Left renal cortex interstitium (tissue), 4 donors: ENCODE data around the gene RDH16. TPM values are rescaled to one million over a fixed set of nuclear protein-coding genes. Genes with fewer than 3 reads are reported as not detected.
"Not testable (repeated sequence)": the region's sequence is repeated elsewhere in the genome, so short reads cannot be mapped to it uniquely, and the experiment has no call there.

ENCODE experiments used
- DNase-seq, 4 donors: peaks; one replicate each; pipeline ENCODE4 v3.0.0-alpha.2; 2013; ENCODE audit warnings: low read depth in 4 of 4, low spot score in 2 of 4, missing footprints in 1 of 4
- polyA plus RNA-seq, 4 donors: library from polyadenylated mRNA; unstranded; fragments of 120-200 nt; gene quantifications; one replicate each; pipeline ENCODE4 v1.2.1, GENCODE V29; 2013; ENCODE audit not compliant: insufficient read length in 4 of 4

The RDH16 gene
- polyA plus RNA-seq, 4 donors: 0.34 to 1.6 (median 0.85) TPM

DNA sequence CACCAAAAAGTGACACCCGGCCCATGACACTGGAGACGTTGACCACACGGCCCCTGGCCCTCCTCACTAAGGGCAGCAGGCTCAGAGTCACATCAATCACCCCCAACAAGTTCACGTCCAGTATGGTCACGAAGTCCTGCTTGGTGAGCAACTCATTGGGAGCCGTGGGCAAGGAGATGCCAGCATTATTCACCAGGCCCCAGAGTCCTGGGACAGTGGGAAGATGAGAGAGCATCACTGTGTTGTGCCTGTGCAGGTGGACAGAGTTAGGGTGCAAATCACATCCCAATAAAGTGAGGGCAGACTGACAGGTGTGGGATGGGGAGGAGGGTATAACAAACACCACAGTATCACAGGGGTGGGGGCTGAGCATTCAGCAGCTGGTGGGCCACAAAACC, 2.5 kb downstream of the RDH16 start:
- no peak for DNase-seq

DNA sequence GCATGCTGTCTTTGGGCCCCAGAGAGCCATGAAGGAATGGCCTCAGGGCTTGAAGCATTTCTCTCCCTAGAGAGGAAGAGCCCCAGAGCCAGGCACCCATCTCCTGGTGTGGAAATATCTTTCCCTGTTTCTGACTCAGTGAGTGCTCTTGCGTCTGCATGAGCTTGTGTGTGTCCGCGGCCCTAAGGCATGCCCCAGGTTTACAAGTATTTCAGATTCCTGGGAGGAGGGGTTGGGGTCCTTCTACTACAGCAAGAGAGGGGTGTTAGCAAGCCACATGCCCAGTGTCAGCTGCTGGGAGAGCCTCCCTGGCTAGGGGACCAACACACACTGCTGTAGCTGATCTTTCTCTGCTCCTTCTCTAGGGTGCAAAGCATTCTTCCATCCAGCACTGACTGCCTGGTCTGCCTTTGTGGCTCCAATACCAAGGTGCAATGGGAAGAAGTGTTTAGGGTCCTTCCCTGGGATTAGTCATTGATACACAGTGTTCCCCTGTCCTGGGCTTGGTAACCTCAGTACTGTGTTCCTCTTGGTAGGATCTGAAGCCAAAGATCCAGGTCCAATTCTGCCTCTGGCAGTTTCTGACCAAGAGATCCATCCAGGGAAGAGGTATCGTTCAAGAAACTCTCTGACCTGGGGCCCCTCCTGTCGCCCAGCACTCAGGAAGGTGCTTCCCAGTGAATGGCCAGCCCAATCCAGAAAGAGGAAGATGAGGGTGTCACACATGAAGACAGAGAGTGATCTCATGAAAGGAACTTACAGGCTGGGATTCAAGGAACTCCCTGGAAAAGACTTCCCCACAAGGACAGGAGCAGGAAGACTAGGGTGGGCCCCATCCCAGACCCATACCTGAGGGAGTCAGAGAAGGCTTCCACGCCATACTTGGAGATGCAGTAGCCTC, 3.1 kb downstream of the RDH16 start:
- DNase-seq: no peak

DNA sequence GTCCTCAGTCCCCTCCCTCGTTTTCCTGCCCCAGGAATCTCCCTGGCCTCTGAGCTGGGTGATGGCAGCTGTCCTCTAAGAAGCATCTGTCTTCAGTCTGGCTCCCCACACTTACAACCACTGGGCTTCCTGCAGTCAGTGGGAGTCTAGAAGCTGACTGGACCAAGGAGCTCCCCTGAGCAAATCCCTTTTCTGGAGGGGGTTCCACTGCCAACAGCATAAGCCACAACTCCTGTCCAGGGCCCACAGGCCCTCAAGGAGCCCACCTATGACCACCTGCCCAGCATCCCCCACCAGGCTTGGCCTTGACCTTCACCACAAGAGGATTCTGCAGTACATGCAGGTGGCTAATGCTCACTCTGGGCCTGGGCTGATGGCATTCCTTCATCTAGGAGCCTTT, 4.1 kb downstream of the RDH16 start:
- no peak for DNase-seq

DNA sequence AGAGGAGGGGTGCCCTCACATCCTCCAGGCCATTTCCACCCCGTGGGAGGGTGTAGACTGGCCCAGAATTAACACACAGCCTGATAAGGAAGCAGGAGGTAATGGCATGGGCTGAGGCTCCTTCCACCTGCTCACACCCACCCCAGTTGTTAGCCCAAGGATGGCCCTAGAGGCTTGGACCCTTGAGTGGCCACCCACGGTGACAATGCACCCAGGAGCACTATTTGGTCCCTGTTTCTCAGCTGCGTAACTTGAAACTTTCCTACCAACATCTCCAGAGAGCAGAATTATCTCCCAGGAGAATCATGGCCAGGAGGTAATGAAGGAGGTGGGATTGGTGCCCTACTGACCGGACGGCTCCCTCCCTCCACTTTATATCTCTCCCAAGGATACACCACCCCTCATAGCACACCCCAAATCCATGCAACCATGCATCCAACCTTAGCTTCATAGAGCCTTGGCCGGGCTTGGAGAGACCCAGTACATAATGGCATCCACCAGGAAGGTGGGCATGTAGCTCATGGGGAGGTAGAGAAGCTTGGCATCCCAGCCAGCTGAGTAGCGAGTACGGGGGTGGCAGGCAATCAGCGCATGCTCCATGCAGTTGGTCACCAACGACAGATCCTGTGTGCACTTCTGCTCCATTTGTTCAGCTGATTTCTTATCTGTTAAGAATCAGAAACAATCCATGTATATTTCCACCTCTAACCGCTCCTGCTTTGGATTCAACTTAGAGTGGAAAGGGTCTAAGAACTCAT, 5.6 kb downstream of the RDH16 start:
- DNase-seq: no peak

DNA sequence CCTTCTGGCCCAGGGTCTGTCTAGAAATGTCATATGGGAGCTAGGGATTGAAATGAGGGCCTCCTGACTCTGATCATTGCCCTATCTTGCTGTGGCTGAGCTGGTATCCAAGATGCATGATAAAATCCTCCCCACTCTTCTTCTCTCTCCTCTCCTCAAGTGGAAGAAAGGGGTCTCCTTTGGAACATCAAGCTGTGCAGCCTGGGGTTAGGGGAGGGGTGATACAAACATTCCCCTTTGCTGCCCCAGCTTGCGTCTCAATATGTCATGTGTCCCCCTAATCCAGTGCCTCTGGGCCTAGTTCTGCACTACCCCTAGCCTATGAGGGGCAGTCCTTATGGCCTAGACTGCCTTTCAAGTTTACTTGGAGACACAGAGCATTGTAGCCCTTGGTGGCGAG, 8.5 kb downstream of the RDH16 start:
- no peak for DNase-seq

DNA sequence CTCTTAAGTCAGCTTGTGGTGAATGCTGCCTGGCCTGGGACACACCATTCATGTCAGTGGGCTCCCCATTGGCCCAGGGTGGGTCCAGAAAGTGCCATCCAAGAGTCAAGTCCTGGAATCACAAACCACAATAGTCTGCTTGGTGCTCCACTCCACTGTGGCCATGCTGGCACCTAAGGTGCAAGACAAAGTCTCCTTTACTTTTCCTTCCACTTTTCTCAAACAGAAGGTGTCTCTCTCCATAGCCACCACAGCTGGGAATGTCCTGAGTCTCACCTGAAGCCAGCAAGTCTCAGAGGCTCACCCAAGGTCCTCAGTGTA, 9.0 kb downstream of the RDH16 start:
- no peak for DNase-seq

DNA sequence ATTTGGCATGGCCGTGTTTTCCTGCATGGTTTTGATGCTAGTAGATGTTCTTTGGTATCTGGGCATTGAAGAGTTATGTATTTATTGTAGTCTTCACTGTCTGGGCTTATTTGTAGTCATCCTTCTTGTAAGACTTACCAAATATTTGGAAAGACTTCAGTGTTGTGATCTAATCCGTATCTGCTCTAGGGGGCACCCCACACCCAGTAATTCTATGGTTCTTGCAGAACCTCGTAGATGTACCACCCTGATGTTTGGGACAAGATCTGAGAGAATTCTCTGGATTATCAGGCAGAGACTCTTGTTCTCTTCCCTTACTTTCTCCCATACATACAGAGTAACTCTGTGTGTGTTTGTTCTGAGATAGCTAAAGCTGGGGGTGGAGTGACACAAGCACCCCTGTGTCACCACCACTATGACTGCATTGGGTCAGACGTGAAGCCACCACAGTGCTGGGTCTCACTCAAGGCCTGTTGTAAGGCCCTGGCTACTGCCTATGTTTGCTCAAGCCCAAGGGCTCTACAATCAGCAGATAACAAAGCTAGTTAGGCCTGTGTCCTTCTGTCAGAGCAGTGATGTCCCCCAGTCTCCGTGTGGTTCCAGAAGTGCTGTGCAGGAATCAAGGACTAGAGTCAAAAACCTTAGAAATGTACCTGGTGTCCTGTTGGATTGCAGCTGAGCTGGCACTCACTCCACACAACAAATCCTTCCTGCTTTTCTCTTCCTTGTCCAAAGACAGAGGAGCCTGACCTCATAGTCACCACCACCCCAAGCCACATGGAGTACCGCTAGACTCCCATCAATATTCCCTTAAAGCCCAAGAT, 9.6 kb downstream of the RDH16 start:
- no peak for DNase-seq

DNA sequence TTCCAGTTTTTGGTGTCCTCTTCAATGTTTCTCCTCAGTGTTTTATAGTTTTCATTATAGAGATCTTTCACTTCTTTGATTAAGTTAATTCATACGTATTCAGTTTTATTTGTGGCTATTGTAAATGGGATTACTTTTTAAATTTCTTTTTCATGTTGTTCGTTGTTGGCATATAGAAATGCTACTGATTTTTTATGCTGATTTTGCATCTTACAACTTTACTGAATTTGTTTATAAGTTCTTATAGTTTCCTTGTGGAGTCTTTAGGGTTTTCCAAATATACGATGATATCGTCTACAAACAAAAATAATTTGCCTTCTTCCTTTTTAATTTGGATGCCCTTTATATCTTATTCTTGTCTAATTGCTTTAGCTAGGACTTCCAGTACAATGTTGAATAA, 13.5 kb downstream of the RDH16 start:
- no peak for DNase-seq

DNA sequence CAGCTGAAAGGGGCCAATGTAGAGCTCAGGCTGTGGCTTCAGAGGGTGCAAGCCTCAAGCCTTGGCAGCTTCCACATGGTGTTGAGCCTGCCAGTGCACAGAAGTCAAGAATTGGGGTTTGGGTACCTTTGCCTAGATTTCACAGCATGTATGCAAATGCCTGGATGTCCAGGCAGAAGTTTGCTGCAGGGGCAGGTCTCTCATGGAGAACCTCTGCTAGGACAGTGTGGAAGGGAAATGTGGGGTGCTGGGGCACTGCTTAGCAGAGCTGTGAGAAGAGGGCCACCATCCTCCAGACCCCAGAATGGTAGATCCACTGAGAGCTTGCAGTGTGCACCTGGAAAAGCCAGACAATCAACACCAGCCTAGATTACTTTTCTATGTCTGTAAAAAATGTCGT, 14.0 kb downstream of the RDH16 start:
- not testable (repeated sequence) for DNase-seq

DNA sequence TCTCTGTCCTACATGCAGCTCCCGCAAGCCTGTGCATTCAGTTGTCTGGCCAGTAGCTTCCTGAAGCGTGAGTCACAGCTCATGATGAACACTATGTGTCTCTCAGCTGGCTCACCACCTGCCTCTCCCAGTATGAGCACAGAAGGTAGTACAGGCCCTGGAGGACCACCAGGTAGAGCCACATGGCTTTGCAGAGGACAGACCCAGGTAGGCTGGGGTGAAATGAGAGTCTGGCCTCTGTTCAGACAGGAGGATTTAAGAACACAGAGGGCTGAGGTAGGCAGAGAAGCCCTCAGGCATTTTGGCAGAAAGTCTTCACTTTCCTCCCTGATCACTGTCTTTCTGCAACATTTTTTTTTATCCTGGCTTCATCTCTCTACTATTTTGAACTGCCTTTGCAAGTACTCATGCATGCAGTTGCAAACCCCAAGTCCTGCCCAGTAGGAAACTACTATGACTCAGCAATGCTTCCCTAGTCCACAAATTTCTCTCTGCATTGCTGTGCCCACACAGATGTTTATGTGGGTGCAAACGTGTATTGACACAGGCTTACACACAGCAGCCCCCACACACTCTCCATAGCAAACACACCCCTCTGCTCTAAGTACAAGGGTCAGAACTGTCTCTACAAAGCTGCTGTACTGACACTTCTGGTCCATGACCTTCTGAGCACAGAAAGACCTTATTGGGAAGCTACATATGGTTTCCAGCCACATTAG, 15.9 kb downstream of the RDH16 start:
- DNase-seq: no peak

DNA sequence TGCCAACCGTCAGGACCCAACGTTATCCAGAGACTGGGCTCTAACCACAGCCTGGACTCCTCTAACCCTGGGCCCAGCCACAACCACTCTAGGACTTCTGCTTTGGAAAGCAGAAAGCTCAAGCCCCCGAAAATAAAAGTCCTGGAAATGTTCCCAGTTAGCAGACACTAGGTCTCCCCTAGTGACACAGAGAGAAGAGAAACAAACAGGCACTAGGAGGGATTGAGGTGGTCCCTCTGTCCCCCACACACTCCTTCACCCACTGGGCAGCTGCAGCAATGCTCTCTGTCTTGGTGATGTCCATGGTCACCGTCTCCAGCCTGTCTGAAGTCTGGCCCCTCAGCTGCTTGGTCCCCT, 16.5 kb downstream of the RDH16 start:
- DNase-seq: not testable (repeated sequence)

DNA sequence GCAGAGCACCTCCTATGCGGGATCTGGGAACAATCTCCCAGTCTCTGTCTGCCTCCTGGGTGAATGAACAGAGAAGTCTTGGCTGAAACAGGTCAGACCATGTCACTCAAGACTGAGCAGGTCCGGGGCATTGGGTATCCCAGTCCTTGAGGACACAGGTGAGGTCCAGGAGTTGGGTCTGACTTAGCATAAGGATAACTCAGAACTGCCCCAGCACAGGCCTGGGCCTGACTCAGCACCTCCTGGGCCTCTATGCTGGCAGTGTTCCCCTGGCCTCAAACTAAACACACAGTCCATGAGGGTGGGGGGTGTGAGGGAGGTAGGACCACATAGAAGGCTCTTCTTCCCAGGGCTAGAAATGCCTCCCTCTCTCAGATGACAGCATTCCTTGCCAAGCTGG, 21.7 kb downstream of the RDH16 start:
- DNase-seq: no peak

DNA sequence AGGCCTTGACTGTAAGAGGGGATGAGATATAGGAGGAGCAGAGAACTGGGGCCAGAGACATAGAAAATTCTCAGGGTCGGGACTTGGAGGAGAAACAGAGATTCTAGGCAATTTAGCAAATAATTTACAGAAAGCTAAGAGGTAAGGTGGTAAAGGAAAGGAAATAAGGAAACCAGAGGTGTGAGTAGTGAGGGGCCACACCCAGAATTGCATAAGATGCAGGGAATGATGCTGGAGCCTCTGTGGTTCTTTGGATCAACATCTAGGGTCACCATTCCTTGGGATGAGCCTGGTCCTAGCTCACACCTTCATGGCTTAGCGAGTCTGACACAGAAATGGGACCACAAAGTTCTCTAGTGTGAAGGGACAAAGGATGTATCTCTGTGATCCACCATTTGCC, 22.3 kb downstream of the RDH16 start:
- no peak for DNase-seq

DNA sequence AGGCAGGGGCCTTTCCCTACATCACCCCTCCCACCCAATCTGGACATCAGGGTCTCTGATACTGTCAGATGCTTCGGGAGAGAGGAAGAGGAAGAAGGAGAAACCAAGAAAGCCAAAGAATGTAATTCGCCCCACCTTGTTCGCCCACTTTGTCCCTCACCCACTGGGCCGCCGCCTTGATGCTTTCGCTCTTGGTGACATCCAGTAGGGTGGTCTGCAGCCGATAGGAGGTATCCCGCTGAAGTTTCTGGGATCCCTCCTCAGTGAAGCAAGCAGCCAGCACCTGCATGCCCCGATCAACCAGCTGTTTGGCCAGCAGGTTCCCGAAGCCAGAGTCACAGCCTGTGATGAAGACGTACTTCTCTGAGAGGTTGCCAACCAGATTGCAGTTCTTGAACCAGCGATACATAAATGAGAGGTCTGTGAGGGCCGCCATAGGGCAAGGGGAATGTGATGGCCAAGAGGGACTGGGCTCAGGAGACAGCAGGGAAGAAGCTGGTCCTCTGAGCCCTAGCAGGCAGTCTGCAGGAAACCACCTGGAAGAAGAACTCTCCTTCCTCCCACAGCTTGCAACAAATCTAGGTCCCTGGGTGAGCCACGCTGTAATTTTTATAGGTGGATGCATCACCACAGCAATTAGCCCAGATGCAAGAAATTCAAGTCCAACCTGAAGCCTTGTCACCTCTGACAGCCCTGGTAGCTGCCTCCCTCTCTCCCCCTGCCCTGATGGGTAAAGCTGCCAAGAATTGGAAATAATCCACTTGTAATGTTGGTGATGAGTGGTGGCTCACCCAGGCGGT, 23.4 kb downstream of the RDH16 start, which contains the start of gene SDR9C7:
TSS of gene SDR9C7 (minus strand) at position 583 of the 800 bp plus-strand sequence. CDS start at position 436, 147 bp downstream.
- DNase-seq: no peak

DNA sequence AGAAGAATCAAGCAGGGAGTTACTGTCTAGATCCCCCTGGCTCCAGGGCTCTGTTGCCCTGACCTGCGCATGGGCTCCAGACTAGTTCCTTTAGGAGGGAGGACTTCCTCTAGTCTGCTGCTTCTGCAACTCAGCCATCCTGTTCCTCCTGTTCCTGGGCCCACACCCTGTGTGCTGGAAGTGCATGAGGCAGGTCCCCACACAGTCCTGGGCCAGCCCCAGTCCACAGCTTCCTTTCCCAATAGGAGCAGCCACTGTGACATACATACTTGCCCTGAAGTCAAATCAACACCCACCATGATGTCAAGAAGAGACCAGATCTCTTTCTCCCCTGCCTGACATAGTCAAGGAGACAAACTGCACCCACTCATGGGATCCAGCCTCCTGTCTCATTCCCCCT, 24.5 kb downstream of the RDH16 start:
- no peak for DNase-seq

DNA sequence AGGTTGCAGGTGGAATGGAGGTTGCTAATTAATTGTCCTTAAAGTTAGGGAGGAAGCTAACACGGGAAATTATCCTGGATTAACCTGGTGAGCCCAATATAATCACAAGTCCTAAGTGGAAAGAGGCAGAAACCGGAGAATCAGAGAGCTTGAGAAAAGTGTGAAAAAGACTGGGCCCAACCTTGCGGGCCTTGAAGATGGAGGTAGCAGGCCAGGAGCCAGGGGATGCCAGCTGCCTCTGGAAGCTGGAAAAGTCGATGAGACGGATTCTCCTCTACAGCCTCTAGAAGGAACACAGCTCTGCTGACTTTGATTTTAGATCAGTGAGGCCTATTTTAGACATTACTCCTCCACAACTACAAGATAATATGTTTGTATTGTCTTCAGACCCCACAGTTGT, 25.3 kb downstream of the RDH16 start:
- DNase-seq: no peak

DNA sequence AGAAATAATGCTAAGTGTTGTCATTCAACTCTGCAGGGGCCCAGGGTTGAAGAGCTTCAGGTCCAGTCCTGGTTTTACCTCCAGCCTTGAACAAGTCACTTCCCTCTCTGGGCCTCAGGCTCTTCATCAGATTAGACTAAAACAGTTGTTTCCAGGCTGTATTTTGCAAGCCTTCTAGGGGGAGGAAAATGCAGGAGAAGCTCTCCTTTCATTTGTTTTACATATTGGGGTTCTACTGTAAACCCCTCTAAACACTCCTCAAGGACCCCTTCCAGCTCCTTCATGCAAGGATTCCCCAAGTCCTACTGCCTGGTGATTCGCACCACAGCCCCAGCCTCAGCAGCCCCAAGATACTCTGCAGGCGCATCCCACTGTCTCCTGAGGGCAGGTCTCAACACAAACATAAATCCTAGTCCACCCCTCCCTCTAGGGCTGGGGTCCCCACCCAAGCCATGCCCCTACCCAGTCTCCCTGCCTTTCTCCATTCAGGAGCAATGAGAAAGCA, 25.9 kb downstream of the RDH16 start:
- peak in 3 of 4 donors; percentile 18 to 55 (median 31) for DNase-seq

DNA sequence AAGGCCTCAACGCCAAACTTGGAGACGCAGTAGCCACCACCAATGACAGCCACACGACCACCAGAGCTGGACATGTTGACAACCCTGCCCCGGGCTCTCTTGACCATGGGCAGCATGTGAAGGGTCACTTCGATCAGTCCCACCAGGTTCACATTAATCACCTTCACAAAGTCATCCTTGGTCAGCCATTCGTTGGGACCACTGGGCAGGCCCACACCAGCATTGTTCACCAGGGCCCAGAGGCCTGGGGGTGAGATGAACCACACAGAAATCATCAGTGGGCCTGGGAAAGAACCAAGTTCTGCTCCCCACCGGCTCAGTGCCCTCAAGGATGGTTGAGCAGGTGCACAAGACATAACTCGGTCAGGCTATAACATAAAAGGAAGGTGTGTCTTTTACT, 27.2 kb downstream of the RDH16 start:
- no peak for DNase-seq

DNA sequence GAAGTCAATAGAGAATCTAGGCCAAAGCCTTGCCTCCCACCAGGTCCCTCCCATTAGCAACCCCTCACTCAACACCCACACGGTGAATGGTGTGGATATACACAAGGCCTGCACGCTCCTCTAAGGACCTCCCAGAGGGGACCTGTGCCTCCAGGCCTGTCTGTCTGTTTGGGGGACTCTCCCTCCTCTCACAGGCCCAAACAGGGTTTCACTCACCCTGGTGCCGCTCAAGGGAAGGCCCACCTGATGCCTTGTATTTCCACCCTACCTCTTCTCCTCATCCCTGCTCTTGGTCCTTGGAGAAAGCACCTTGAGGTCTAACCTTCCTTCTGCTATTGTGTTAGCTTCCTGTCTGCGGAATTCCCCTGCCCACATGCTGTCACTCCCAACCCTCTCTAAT, 27.6 kb downstream of the RDH16 start:
- no peak for DNase-seq

DNA sequence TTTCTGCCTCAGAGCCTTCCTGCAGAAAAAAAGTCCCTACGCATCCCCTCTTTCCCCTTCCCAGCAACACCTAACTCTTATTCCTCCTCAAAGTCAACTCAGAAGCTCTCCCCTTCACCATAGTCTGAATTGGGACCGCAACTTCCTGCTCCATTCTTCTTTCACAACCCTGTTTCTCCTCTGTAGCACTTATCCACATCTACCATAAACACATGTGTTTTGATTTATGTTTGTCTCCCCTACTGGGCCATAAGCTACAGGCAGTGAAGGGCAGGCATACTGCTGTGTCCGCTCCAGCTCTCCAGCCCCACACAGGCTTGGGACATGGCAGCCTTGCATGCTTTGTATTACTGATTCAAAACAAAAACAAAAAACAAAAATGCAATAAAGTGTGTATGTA, 29.1 kb downstream of the RDH16 start:
- DNase-seq: no peak
